Duodenal mucosa (tissue), 2 donors: Measurements from ENCODE around the gene CFAP298.

Source experiments
- H3K27ac ChIP-seq: one replicate; pipeline ENCODE4 v1.7.0; 2013; ENCODE audit warnings: low read depth, low read length
- H3K27me3 ChIP-seq, 2 donors: one replicate each; pipeline ENCODE4 v1.7.0; 2013; ENCODE audit warnings: low read length in 2 of 2, control low read depth in 1 of 2; ENCODE audit not compliant: insufficient read depth in 2 of 2, control insufficient read depth in 1 of 2
- H3K36me3 ChIP-seq, 2 donors: one replicate each; pipeline ENCODE4 v1.7.0; 2013; ENCODE audit warnings: low read length in 2 of 2, control low read depth in 1 of 2; ENCODE audit not compliant: insufficient read depth in 2 of 2, control insufficient read depth in 1 of 2
- H3K4me1 ChIP-seq, 2 donors: one replicate each; pipeline ENCODE4 v1.7.0; 2013; ENCODE audit warnings: low read length in 2 of 2, control low read depth in 1 of 2; ENCODE audit not compliant: insufficient read depth in 2 of 2, control insufficient read depth in 1 of 2
- H3K4me3 ChIP-seq, 2 donors: one replicate each; pipeline ENCODE4 v1.7.0; 2013; ENCODE audit warnings: low read length in 2 of 2, low read depth in 1 of 2
- H3K9ac ChIP-seq, 2 donors: one replicate each; pipeline ENCODE4 v1.7.0; 2013; ENCODE audit warnings: low read length in 2 of 2, low read depth in 1 of 2
- H3K9me3 ChIP-seq, 2 donors: one replicate each; pipeline ENCODE4 v1.7.0; 2013; ENCODE audit warnings: low read length in 2 of 2, control low read depth in 1 of 2; ENCODE audit not compliant: control insufficient read depth in 1 of 2

CFAP298 gene

GRCh38 chr21:32558106-32558505 is 54.1 kb downstream of the CFAP298 start:
- Histone ChIP-seq H3K4me1 (no peaks in the 10 kb centered on the region), H3K27ac (no peak overlapping the region), H3K9ac (no peak overlapping the region), H3K27me3 (no peaks in the 10 kb centered on the region), H3K36me3 (no peaks in the 10 kb centered on the region), H3K4me3 (no peak overlapping the region), H3K9me3 (no peaks in the 10 kb centered on the region)

- H3K9ac ChIP-seq, result no peak overlapping the region
- no peak overlapping the region for H3K27ac ChIP-seq
- no peaks in the 10 kb centered on the region for H3K4me1 ChIP-seq
- no peak overlapping the region for H3K4me3 ChIP-seq
- no peaks in the 10 kb centered on the region for H3K36me3 ChIP-seq
- H3K27me3 ChIP-seq, result no peaks in the 10 kb centered on the region
- H3K9me3 ChIP-seq, result no peaks in the 10 kb centered on the region
Observed at GRCh38 chr21:32554832-32555638, 57.1 kb downstream of the CFAP298 start.

- no peak overlapping the region for H3K4me3 ChIP-seq
Observed at GRCh38 chr21:32549886-32550285, 62.3 kb downstream of the CFAP298 start.

GRCh38 chr21:32549440-32549839 is 62.7 kb downstream of the CFAP298 start:
- Histone ChIP-seq H3K9me3 (no peaks in the 10 kb centered on the region), H3K9ac (no peak overlapping the region), H3K27ac (no peak overlapping the region), H3K36me3 (no peaks in the 10 kb centered on the region), H3K27me3 (no peaks in the 10 kb centered on the region), H3K4me3 (no peak overlapping the region), H3K4me1 (no peaks in the 10 kb centered on the region)

More at GRCh38 chr21:32549886-32550285, 62.3 kb downstream of the CFAP298 start:
- Histone ChIP-seq H3K27ac (no peak overlapping the region), H3K9me3 (no peaks in the 10 kb centered on the region), H3K4me1 (no peaks in the 10 kb centered on the region), H3K36me3 (no peaks in the 10 kb centered on the region), H3K9ac (no peak overlapping the region), H3K27me3 (no peaks in the 10 kb centered on the region)
